Spleen (tissue), 7 donors: ENCODE measurements around the gene PALM.

Experiments used
- CTCF ChIP-seq, 11 experiments: fragments of 200-600 bp in 7 of 11; fragments of 450-650 bp in 4 of 11; sonication (generic) in 4 of 11; IDR thresholded peaks in 8 of 11; conservative IDR thresholded peaks in 3 of 11; 1 replicate in 7 of 11; 2 replicates in 4 of 11; pipeline versions ENCODE4 v1.4.0 to v1.8.0; 2016 to 2021; ENCODE audit warnings: antibody characterized with exemption in 11 of 11, inconsistent platforms in 4 of 11, mild to moderate bottlenecking in 1 of 11
- POLR2A ChIP-seq, 3 donors: fragments of 450-650 bp; IDR thresholded peaks; one replicate each; pipeline ENCODE4 v1.5.1; 2017; ENCODE audit warnings: antibody characterized with exemption in 3 of 3, mild to moderate bottlenecking in 1 of 3
- POLR2AphosphoS5 ChIP-seq, 3 donors: sonication (generic); formaldehyde crosslinking; IDR thresholded peaks; one replicate each; pipeline ENCODE4 v1.5.1; 2017; ENCODE audit warnings: antibody characterized with exemption in 3 of 3
- donor health status: DM: no; HTN: no; CAD: no; lungs with moderate emphysema.
- donor health status: DM: no; HTN: no; CAD: no.
- donor health status: DM: no; HTN: no; CAD: no.

GRCh38 chr19:728011-728410, 19.3 kb downstream of the PALM start:
- peak; percentile 81 to 90 (median 87) for TF ChIP-seq POLR2AphosphoS5 (IDR thresholded peaks at IDR 0.05)
- TF ChIP-seq CTCF (IDR thresholded peaks at IDR 0.05 in 8 of 11, conservative IDR thresholded peaks at IDR 0.05 in 3 of 11) = no peak
- TF ChIP-seq POLR2A (IDR thresholded peaks at IDR 0.05) = no peak
